DND-41 (cell line): ENCODE results near the gene TMEFF2.
"Not testable (repeated sequence)": the region's sequence is repeated elsewhere in the genome, so short reads cannot be mapped to it uniquely, and the experiment has no call there.

Experiments
- ATAC-seq: fragments of 200-7000 bp; cut with Tn5 transposase; 3 replicates; pipeline ENCODE4 v1.9.1; 2021; ENCODE audit warnings: low read depth; ENCODE audit not compliant: insufficient read depth
- DNase-seq: peaks from one replicate; pipeline ENCODE4 v3.0.0-alpha.2; 2020
- H2AFZ ChIP-seq: 2 replicates; pipeline ENCODE4 v1.6.0; 2012; ENCODE audit warnings: low read depth, low read length
- H3K27ac ChIP-seq: 2 replicates; pipeline ENCODE4 v1.5.1; 2012; ENCODE audit warnings: low read length, inconsistent platforms
- H3K27me3 ChIP-seq: fragments of 200-600 bp; sonication (generic); 2 replicates; pipeline ENCODE4 v1.6.0; 2012; ENCODE audit warnings: low read length, mild to moderate bottlenecking, inconsistent platforms; ENCODE audit not compliant: insufficient read depth, poor library complexity
- H3K36me3 ChIP-seq: 2 replicates; pipeline ENCODE4 v1.5.1; 2012; ENCODE audit warnings: low read length, inconsistent platforms; ENCODE audit not compliant: insufficient read depth
- H3K4me1 ChIP-seq: 2 replicates; pipeline ENCODE4 v1.5.1; 2012; ENCODE audit warnings: mild to moderate bottlenecking, low read length; ENCODE audit not compliant: insufficient read depth
- H3K4me2 ChIP-seq: 2 replicates; pipeline ENCODE4 v1.6.0; 2012; ENCODE audit warnings: mild to moderate bottlenecking, moderate library complexity, low read length, inconsistent platforms; ENCODE audit not compliant: insufficient read depth
- H3K4me3 ChIP-seq, 2 experiments: fragments of 200-600 bp in 1 of 2; shearing (Covaris generic) in 1 of 2; 2 replicates each; pipeline ENCODE4 v1.5.1; 2012 to 2016; ENCODE audit warnings: inconsistent platforms in 2 of 2, low read length in 2 of 2, mild to moderate bottlenecking in 2 of 2, low read depth in 1 of 2, moderate library complexity in 1 of 2
- H3K79me2 ChIP-seq: 2 replicates; pipeline ENCODE4 v1.6.0; 2012; ENCODE audit warnings: low read length, inconsistent platforms; ENCODE audit not compliant: insufficient read depth
- H3K9ac ChIP-seq: 2 replicates; pipeline ENCODE4 v1.6.0; 2012; ENCODE audit warnings: low read depth, mild to moderate bottlenecking, inconsistent platforms, low read length, moderate library complexity
- H3K9me3 ChIP-seq: 2 replicates; pipeline ENCODE4 v1.5.1; 2012; ENCODE audit warnings: low read length, moderate library complexity, mild to moderate bottlenecking, inconsistent platforms; ENCODE audit not compliant: insufficient read depth, severe bottlenecking
- H4K20me1 ChIP-seq: 2 replicates; pipeline ENCODE4 v1.6.0; 2012; ENCODE audit warnings: low read length; ENCODE audit not compliant: insufficient read depth
- CTCF ChIP-seq: IDR thresholded peaks from 2 replicates; pipeline ENCODE4 v1.5.1; 2012; ENCODE audit warnings: borderline replicate concordance, low read length, moderate library complexity, mild to moderate bottlenecking; ENCODE audit not compliant: poor library complexity, severe bottlenecking; ENCODE audit errors: extremely low read depth
- EZH2 ChIP-seq: IDR thresholded peaks from 3 replicates; pipeline ENCODE4 v1.6.1; 2012; ENCODE audit warnings: borderline replicate concordance, low read depth, mild to moderate bottlenecking, moderate library complexity, low read length, inconsistent platforms; ENCODE audit not compliant: severe bottlenecking

The TMEFF2 gene

GRCh38 chr2:192087398-192087958 is 107.3 kb downstream of the TMEFF2 start:
- Histone ChIP-seq H3K4me3 (no peak overlapping the region), H3K36me3 (no peaks in the 10 kb centered on the region), H3K4me1 (no peaks in the 10 kb centered on the region), H3K27me3 (peaks cover 8% of the 10 kb centered on the region), H3K27ac (no peak overlapping the region), H3K4me2 (no peak overlapping the region), H3K79me2 (no peaks in the 10 kb centered on the region), H2AFZ (no peak overlapping the region), H4K20me1 (no peaks in the 10 kb centered on the region), H3K9me3 (no peaks in the 10 kb centered on the region), H3K9ac (no peak overlapping the region)
- DNase-seq (no peak), ATAC-seq (no peak)
- no peak for TF ChIP-seq CTCF
- no peak for TF ChIP-seq EZH2

GRCh38 chr2:192082121-192082520 is 112.6 kb downstream of the TMEFF2 start:
- Histone ChIP-seq H4K20me1 (no peaks in the 10 kb centered on the region), H3K27me3 (peaks cover 5% of the 10 kb centered on the region), H3K27ac (no peak overlapping the region), H3K9ac (no peak overlapping the region), H3K9me3 (no peaks in the 10 kb centered on the region), H3K79me2 (no peaks in the 10 kb centered on the region), H3K4me1 (no peaks in the 10 kb centered on the region), H3K4me3 (no peak overlapping the region), H2AFZ (no peak overlapping the region), H3K36me3 (no peaks in the 10 kb centered on the region), H3K4me2 (no peak overlapping the region)
- DNase-seq (no peak), ATAC-seq (no peak)
- no peak for TF ChIP-seq EZH2

- not testable (repeated sequence) for H3K9ac ChIP-seq, H3K36me3 ChIP-seq, H4K20me1 ChIP-seq, H3K27ac ChIP-seq, DNase-seq, H3K4me3 ChIP-seq, H3K4me1 ChIP-seq, H3K4me2 ChIP-seq, ATAC-seq, H3K9me3 ChIP-seq, H2AFZ ChIP-seq, H3K79me2 ChIP-seq
- H3K27me3 ChIP-seq, result peaks cover 11% of the 10 kb centered on the region
Measured at GRCh38 chr2:192080096-192080495, 114.6 kb downstream of the TMEFF2 start.

GRCh38 chr2:192073878-192074277 is 120.9 kb downstream of the TMEFF2 start:
- no peak overlapping the region for H3K4me3 ChIP-seq
- TF ChIP-seq CTCF (no peak), EZH2 (no peak)
- no peaks in the 10 kb centered on the region for H3K36me3 ChIP-seq
- H2AFZ ChIP-seq, result no peak overlapping the region
- peaks cover 7% of the 10 kb centered on the region for H3K27me3 ChIP-seq
- no peaks in the 10 kb centered on the region for H4K20me1 ChIP-seq
- no peaks in the 10 kb centered on the region for H3K79me2 ChIP-seq
- no peaks in the 10 kb centered on the region for H3K4me1 ChIP-seq
- no peak overlapping the region for H3K9ac ChIP-seq
- H3K9me3 ChIP-seq, result no peaks in the 10 kb centered on the region
- ATAC-seq (no peak), DNase-seq (no peak)
- H3K27ac ChIP-seq, result no peak overlapping the region
- no peak overlapping the region for H3K4me2 ChIP-seq
